Choroid plexus epithelial cell (primary cell): ENCODE measurements around the gene ZSCAN21.
A peak's percentile ranks its signal among the peaks of the same experiment; 100 is the strongest.

ENCODE experiments used
- DNase-seq: peaks from one replicate; pipeline ENCODE4 v3.0.0-alpha.2; 2010; ENCODE audit warnings: low read depth
- H3K4me3 ChIP-seq: 2 replicates; pipeline ENCODE4 v1.5.1; 2011; ENCODE audit warnings: low read depth, mild to moderate bottlenecking, control low read depth, low read length, moderate library complexity
- CTCF ChIP-seq: conservative IDR thresholded peaks from 2 replicates; pipeline ENCODE4 v1.5.1; 2011; ENCODE audit warnings: low read depth, mild to moderate bottlenecking, control low read depth, inconsistent platforms, low read length, moderate library complexity

Gene ZSCAN21

DNA sequence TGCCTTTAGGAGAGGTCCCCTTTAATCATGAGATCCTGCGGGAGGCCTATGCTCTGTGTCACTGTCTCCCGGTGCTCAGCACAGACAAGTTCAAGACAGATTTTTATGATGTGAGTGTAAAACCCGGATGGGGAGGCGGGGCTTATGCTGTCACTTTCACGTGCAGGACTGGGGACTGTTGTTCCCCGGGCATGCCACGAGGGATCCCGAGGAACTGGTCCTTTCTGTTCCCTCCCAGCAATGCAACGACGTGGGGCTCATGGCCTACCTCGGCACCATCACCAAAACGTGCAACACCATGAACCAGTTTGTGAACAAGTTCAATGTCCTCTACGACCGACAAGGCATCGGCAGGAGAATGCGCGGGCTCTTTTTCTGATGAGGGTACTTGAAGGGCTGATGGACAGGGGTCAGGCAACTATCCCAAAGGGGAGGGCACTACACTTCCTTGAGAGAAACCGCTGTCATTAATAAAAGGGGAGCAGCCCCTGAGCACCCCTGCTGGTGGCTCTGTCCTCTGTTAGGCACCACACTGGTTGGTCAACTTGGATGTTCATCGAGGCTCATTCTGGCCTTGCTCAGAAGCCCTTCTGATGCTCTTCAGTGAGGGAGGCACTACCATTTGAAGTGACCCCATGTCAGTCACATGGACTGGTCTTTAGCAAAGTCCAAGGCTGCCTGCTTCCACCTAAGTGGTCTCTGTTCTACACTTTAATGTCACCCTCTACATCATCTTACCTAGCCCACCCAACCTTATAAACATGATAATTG is 42.0 kb downstream of the ZSCAN21 start:
- no peak overlapping the region for H3K4me3 ChIP-seq
- no peak for DNase-seq
- peak; percentile 20 for TF ChIP-seq CTCF

DNA sequence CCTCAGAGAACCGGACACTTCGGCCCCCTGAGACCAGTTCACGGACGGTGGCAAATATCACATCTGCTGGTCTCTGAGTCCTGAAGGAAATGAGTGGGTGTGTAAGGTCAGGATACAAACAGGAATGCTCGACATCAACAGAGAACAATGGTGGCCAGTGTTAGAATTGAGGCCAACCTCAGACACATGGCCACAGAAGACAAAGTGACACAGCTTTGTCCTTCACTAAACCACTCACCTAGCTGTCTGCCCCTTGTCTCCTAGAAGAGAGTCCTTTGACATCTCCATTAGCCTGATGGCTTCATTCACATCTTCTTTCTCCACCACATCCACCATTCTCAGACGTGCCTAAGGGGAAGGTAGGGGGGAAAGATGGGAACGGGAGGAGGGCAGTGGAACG is 43.5 kb downstream of the ZSCAN21 start:
- DNase-seq: no peak
- TF ChIP-seq CTCF: no peak
- H3K4me3 ChIP-seq: no peak overlapping the region

DNA sequence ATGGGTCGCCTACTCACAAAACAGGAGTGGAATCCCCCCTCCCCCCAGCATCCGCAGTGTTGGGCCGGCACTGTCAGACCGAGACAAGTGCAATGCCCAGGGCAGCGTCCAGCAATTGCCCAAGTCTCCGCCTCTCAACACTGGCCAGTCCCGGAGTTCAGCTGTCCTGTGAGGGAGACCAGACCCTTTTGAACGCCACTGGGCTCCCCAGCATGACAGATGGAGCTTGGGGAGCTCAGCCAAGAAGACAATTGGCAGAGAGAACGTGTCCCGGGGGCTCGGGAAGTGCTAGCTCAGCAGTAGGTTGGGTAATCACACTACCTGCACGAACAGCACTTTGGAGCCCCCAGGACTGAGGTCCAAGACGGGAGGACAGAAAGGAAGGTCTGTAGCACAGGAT is 43.9 kb downstream of the ZSCAN21 start:
- TF ChIP-seq CTCF: no peak
- no peak for DNase-seq

DNA sequence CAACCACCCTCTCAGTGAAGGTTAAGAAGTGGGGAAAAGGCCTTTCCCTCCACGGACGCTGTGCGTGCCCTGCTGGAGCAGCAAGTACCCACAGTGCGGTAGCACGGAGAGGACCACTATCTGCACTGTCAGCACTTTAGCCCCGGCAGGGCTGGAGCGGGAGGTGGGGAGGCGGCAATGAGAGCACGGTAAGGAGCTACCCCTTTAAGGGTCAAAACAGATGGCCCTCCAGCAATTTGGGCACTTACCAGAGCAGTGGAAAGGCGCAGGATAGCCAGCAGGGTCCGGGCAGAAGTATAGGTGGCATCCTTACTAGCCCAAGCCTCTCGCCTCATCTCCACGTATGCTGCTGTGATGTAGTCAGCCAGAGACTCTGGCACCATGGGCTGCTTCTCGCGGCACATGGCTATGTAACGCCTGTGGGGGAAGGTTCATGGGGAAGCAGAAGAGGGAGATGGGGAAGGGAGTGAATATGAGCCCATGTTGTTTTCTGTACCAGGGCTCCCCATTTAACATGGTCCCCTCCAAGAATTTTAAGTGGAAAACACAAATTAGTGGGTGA is 44.4 kb downstream of the ZSCAN21 start:
- no peak for TF ChIP-seq CTCF
- no peak overlapping the region for H3K4me3 ChIP-seq
- no peak for DNase-seq

More for the DNA sequence above, 43.9 kb downstream of the ZSCAN21 start:
- no peak overlapping the region for H3K4me3 ChIP-seq

DNA sequence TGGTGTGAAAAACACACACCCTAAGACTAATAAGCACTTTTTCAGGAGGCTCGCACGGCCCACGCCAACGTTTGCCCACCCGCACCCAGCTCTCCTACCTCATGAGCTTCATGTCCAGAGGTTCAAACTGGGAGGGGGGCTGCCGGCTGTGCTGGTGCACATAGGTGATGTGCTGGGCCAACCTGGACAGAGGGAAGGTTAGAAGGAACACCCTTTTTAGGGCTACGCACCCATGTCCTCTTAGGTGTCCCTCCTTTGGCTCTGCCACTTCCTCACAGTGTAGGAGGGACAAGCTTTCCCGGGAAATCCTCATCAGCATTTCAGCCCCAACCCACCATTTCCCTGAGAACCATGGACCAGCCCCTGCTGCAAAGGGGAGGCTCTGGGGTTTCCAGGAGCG is 45.7 kb downstream of the ZSCAN21 start:
- no peak for DNase-seq
- H3K4me3 ChIP-seq: no peak overlapping the region
- TF ChIP-seq CTCF: no peak

DNA sequence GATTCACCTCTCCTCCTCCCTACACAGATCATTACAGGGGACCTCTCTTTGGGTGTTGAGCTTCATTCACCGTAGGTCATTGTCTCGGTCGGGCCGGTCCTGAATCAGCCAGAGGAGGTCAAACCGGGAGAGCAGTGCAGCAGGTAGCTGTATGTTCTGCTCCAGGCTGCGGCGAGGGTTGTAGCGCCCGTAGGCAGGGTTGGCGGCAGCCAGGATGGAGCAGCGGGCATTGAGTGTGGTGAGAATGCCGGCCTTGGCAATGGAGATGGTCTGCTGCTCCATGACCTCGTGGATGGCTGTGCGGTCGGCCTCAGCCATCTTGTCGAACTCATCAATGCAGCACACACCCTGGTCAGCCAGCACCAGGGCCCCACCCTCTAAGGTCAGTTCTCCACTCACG is 46.1 kb downstream of the ZSCAN21 start:
- TF ChIP-seq CTCF: no peak
- no peak for DNase-seq
- H3K4me3 ChIP-seq: no peak overlapping the region

DNA sequence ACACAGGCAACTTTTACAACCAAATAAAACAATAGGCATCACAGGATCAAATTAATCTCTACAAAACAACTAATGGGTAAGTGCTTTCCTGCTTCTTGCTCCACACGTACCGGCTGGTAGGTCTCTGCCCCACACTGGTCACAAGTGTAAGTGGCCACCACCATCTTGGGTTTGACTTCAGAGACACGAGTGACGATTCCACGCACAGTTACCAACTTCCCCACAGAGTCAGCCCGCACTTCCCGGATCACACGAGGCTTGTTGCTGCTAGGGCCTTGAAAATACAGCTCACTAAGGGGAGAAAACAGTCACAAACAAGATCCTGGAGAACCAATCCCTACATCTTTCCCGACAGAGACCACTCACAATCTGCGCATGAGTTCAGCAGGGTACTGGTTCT is 49.3 kb downstream of the ZSCAN21 start:
- no peak overlapping the region for H3K4me3 ChIP-seq
- no peak for DNase-seq
- TF ChIP-seq CTCF: no peak
